H9 (cell line): ENCODE measurements around the gene FAS. TPM values are rescaled to one million over a fixed set of nuclear protein-coding genes. Genes with fewer than 3 reads are reported as not detected.

Source experiments
- DNase-seq: peaks from one replicate; pipeline ENCODE4 v3.0.0-alpha.2; 2017
- H2AFZ ChIP-seq: one replicate; pipeline ENCODE4 v1.6.1; 2013; ENCODE audit warnings: mild to moderate bottlenecking, low read length, control low read depth, moderate library complexity
- H2AK5ac ChIP-seq: 2 replicates; pipeline ENCODE4 v1.6.1; 2013; ENCODE audit warnings: low read length, control low read depth, mixed read lengths; ENCODE audit not compliant: insufficient read length
- H2BK120ac ChIP-seq: one replicate; pipeline ENCODE4 v1.6.1; 2013; ENCODE audit warnings: low read depth, mild to moderate bottlenecking, low read length, control low read depth, inconsistent platforms; ENCODE audit not compliant: poor library complexity, severe bottlenecking
- H2BK12ac ChIP-seq: 2 replicates; pipeline ENCODE4 v1.6.1; 2013; ENCODE audit warnings: low read length, control low read depth, mixed read lengths, low read depth; ENCODE audit not compliant: insufficient read length
- H2BK15ac ChIP-seq: 2 replicates; pipeline ENCODE4 v1.6.1; 2013; ENCODE audit warnings: low read depth, low read length, control low read depth
- H2BK20ac ChIP-seq: one replicate; pipeline ENCODE4 v1.6.1; 2013; ENCODE audit warnings: low read depth, mild to moderate bottlenecking, low read length, control low read depth, inconsistent platforms; ENCODE audit not compliant: poor library complexity, severe bottlenecking
- H2BK5ac ChIP-seq: 2 replicates; pipeline ENCODE4 v1.6.1; 2013; ENCODE audit warnings: low read length, control low read depth, mixed read lengths; ENCODE audit not compliant: insufficient read length
- H3K14ac ChIP-seq: 2 replicates; pipeline ENCODE4 v1.6.1; 2013; ENCODE audit warnings: low read length, control low read depth; ENCODE audit not compliant: insufficient read depth
- H3K18ac ChIP-seq: 2 replicates; pipeline ENCODE4 v1.6.1; 2013; ENCODE audit warnings: low read depth, mild to moderate bottlenecking, mixed read lengths, low read length, control low read depth; ENCODE audit not compliant: insufficient read length
- H3K23ac ChIP-seq: 2 replicates; pipeline ENCODE4 v1.6.1; 2013; ENCODE audit warnings: low read length, control low read depth, mixed read lengths, low read depth; ENCODE audit not compliant: insufficient read length
- H3K23me2 ChIP-seq: 2 replicates; pipeline ENCODE4 v1.6.1; 2013; ENCODE audit warnings: low read depth, mild to moderate bottlenecking, mixed read lengths, low read length, control low read depth; ENCODE audit not compliant: insufficient read length, poor library complexity, severe bottlenecking
- H3K27ac ChIP-seq: 2 replicates; pipeline ENCODE4 v1.5.1; 2013; ENCODE audit warnings: low read length, control low read depth, mixed read lengths, low read depth; ENCODE audit not compliant: insufficient read length
- H3K27me3 ChIP-seq: 2 replicates; pipeline ENCODE4 v1.6.1; 2013; ENCODE audit warnings: low read length, control low read depth, inconsistent platforms; ENCODE audit not compliant: insufficient read depth
- H3K4ac ChIP-seq: 2 replicates; pipeline ENCODE4 v1.6.1; 2013; ENCODE audit warnings: low read depth, mild to moderate bottlenecking, control low read depth, inconsistent platforms, low read length, moderate library complexity
- H3K4me1 ChIP-seq: 2 replicates; pipeline ENCODE4 v1.6.1; 2013; ENCODE audit warnings: low read length, control low read depth, inconsistent platforms; ENCODE audit not compliant: insufficient read depth
- H3K4me2 ChIP-seq: 2 replicates; pipeline ENCODE4 v1.6.1; 2013; ENCODE audit warnings: low read length, control low read depth, mixed read lengths; ENCODE audit not compliant: insufficient read length, insufficient read depth
- H3K56ac ChIP-seq: 2 replicates; pipeline ENCODE4 v1.6.1; 2013; ENCODE audit warnings: low read depth, mild to moderate bottlenecking, mixed read lengths, low read length, control low read depth; ENCODE audit not compliant: insufficient read length
- H3K79me1 ChIP-seq: 2 replicates; pipeline ENCODE4 v1.6.1; 2013; ENCODE audit warnings: low read depth, mild to moderate bottlenecking, moderate library complexity, low read length, control low read depth, inconsistent platforms; ENCODE audit not compliant: insufficient read depth, poor library complexity, severe bottlenecking
- H3K79me2 ChIP-seq: 2 replicates; pipeline ENCODE4 v1.6.1; 2013; ENCODE audit warnings: low read length, control low read depth, inconsistent platforms; ENCODE audit not compliant: insufficient read depth
- H3K9ac ChIP-seq: 2 replicates; pipeline ENCODE4 v1.6.1; 2013; ENCODE audit warnings: low read length, control low read depth, mixed read lengths; ENCODE audit not compliant: insufficient read length; ENCODE audit errors: extremely low read depth
- H3K9me3 ChIP-seq: one replicate; pipeline ENCODE4 v1.6.1; 2013; ENCODE audit warnings: low read depth, low read length, inconsistent platforms; ENCODE audit not compliant: control insufficient read depth
- H3T11ph ChIP-seq: one replicate; pipeline ENCODE4 v1.6.1; 2013; ENCODE audit warnings: mild to moderate bottlenecking, low read length, control low read depth, inconsistent platforms
- H4K20me1 ChIP-seq: one replicate; pipeline ENCODE4 v1.6.1; 2013; ENCODE audit not compliant: control insufficient read depth, insufficient read length, insufficient read depth
- H4K5ac ChIP-seq: 2 replicates; pipeline ENCODE4 v1.6.1; 2013; ENCODE audit warnings: low read depth, mild to moderate bottlenecking, mixed read lengths, low read length, control low read depth; ENCODE audit not compliant: insufficient read length
- H4K8ac ChIP-seq: replicated peaks from 2 replicates; pipeline ENCODE4 v1.6.1; 2013; ENCODE audit warnings: low read length, control low read depth, mixed read lengths, low read depth; ENCODE audit not compliant: insufficient read length
- H4K91ac ChIP-seq: 2 replicates; pipeline ENCODE4 v1.6.1; 2013; ENCODE audit warnings: low read depth, mild to moderate bottlenecking, moderate library complexity, mixed read lengths, low read length, control low read depth; ENCODE audit not compliant: insufficient read length
- H3K27ac Mint-ChIP-seq, 3 experiments: 2 replicates in 2 of 3; 3 replicates in 1 of 3; pipeline ENCODE4 v1.8.0; 2020 to 2021; ENCODE audit warnings: mixed read lengths in 3 of 3, mild to moderate bottlenecking in 1 of 3, moderate library complexity in 1 of 3
- H3K27me3 Mint-ChIP-seq: 2 replicates; pipeline ENCODE4 v1.8.0; 2021; ENCODE audit warnings: low read depth, mild to moderate bottlenecking, moderate library complexity, mixed read lengths
- H3K36me3 Mint-ChIP-seq, 3 experiments: 2 replicates in 2 of 3; 3 replicates in 1 of 3; pipeline ENCODE4 v1.8.0; 2020 to 2021; ENCODE audit warnings: low read depth in 3 of 3, mixed read lengths in 3 of 3; ENCODE audit not compliant: insufficient read depth in 1 of 3
- H3K4me1 Mint-ChIP-seq, 2 experiments: 2 replicates each; pipeline ENCODE4 v1.8.0; 2020; ENCODE audit warnings: mixed read lengths in 2 of 2
- H3K4me3 Mint-ChIP-seq, 2 experiments: 2 replicates in 1 of 2; 3 replicates in 1 of 2; pipeline ENCODE4 v1.8.0; 2020 to 2021; ENCODE audit warnings: mild to moderate bottlenecking in 2 of 2, mixed read lengths in 2 of 2, moderate library complexity in 1 of 2
- H3K9me3 Mint-ChIP-seq, 2 experiments: 2 replicates in 1 of 2; 3 replicates in 1 of 2; pipeline ENCODE4 v1.8.0; 2020; ENCODE audit warnings: mild to moderate bottlenecking in 2 of 2, mixed read lengths in 2 of 2, moderate library complexity in 1 of 2
- CTCF ChIP-seq: fragments of 200-600 bp; sonication (generic); conservative IDR thresholded peaks from 3 replicates; pipeline ENCODE4 v1.8.0; 2021; ENCODE audit warnings: antibody characterized with exemption, mild to moderate bottlenecking
- WGBS: extraction: QIAGEN DNeasy Blood & Tissue Kit; methylation state at CpG from one replicate; pipeline ENCODE4 v1.1.7; 2013; ENCODE audit warnings: missing lambda C conversion rate, low lambda C conversion rate, mixed read lengths; ENCODE audit not compliant: insufficient read length; ENCODE audit errors: extremely low coverage; 5-methylcytosine and 5-hydroxymethylcytosine counted together
- total RNA-seq: library from RNA; stranded (reverse); gene quantifications from 2 replicates; pipeline ENCODE4 v1.2.1, GENCODE V29; 2021

FAS gene
- total RNA-seq, 1 experiment from 2014 or later = 3.0 TPM

GRCh38 chr10:88954458-88955083 is 36.0 kb upstream of the FAS start:
- Histone ChIP-seq H4K5ac (no peak overlapping the region), H3K23ac (no peak overlapping the region), H4K20me1 (no peaks in the 10 kb centered on the region), H3K9me3 (no peaks in the 10 kb centered on the region), H3K18ac (no peak overlapping the region), H3T11ph (no peak overlapping the region), H3K27me3 (no peaks in the 10 kb centered on the region), H3K27ac (no peak overlapping the region), H3K9ac (no peak overlapping the region), H2AK5ac (no peak overlapping the region), H2AFZ (no peak overlapping the region), H3K4me2 (no peak overlapping the region), H2BK5ac (no peak overlapping the region), H2BK120ac (no peak overlapping the region), H3K4me1 (peaks cover 3% of the 10 kb centered on the region; the same call in 1 of the 2 replicates), H2BK15ac (no peak overlapping the region), H4K91ac (no peak overlapping the region), H3K56ac (no peak overlapping the region), H4K8ac (no peak overlapping the region), H2BK12ac (no peak overlapping the region), H3K79me1 (no peaks in the 10 kb centered on the region), H3K23me2 (no peaks in the 10 kb centered on the region), H2BK20ac (no peak overlapping the region), H3K14ac (no peak overlapping the region), H3K79me2 (no peaks in the 10 kb centered on the region), H3K4ac (no peak overlapping the region)
- Mint-ChIP-seq H3K9me3 (no peaks in the 10 kb centered on the region), H3K27me3 (no peaks in the 10 kb centered on the region), H3K36me3 (no peaks in the 10 kb centered on the region), H3K4me1 (peaks cover 15 to 17% of the 10 kb centered on the region in 2 experiments), H3K4me3 (no peak overlapping the region), H3K27ac (no peak overlapping the region)
- TF ChIP-seq CTCF = no peak
- WGBS = no CpG with 5 or more reads among the region's 4 CpGs
- DNase-seq = no peak
